Activated naive CD8-positive, alpha-beta T cell (primary cell): ENCODE measurements around the gene TMSB4X.
"Not testable (repeated sequence)": the region's sequence is repeated elsewhere in the genome, so short reads cannot be mapped to it uniquely, and the experiment has no call there.

Experiments used
- H3K27ac Mint-ChIP-seq: one replicate; pipeline ENCODE4 v1.8.0; 2021; ENCODE audit warnings: mixed read lengths
- H3K27me3 Mint-ChIP-seq: one replicate; pipeline ENCODE4 v1.8.0; 2021; ENCODE audit warnings: mixed read lengths
- H3K36me3 Mint-ChIP-seq: one replicate; pipeline ENCODE4 v1.8.0; 2021; ENCODE audit warnings: mixed read lengths
- H3K4me1 Mint-ChIP-seq: one replicate; pipeline ENCODE4 v1.8.0; 2021; ENCODE audit warnings: low read depth, mixed read lengths
- H3K4me3 Mint-ChIP-seq: one replicate; pipeline ENCODE4 v1.8.0; 2021; ENCODE audit warnings: mild to moderate bottlenecking, mixed read lengths
- H3K9me3 Mint-ChIP-seq: one replicate; pipeline ENCODE4 v1.8.0; 2021; ENCODE audit warnings: low read depth, mixed read lengths

The TMSB4X gene

DNA sequence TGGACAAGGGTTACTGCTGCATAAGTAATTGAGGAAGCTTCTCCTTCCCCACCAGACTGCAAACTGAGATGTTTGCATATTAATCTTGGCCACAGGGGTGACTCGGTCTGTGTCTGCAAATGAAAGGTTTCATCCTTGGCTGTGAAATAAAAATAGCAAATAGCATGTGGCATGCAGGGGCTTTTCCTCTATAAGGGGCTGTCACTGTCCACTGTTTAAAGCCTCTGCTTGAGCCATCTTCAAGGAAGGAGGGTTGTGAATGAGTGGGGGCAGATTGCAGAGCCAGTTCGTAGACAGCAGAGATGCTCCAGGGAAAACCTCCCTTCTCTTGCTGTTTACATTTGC, 33.3 kb downstream of the TMSB4X start:
- no peak overlapping the region for H3K4me3 Mint-ChIP-seq
- peaks cover 58% of the 10 kb centered on the region for H3K4me1 Mint-ChIP-seq
- no peaks in the 10 kb centered on the region for H3K36me3 Mint-ChIP-seq
- no peaks in the 10 kb centered on the region for H3K27me3 Mint-ChIP-seq
- no peaks in the 10 kb centered on the region for H3K9me3 Mint-ChIP-seq
- no peak overlapping the region for H3K27ac Mint-ChIP-seq

GRCh38 chrX:13008851-13009250, 33.9 kb downstream of the TMSB4X start:
- Mint-ChIP-seq H3K9me3 (no peaks in the 10 kb centered on the region), H3K4me1 (peaks cover 61% of the 10 kb centered on the region), H3K36me3 (no peaks in the 10 kb centered on the region), H3K27me3 (no peaks in the 10 kb centered on the region), H3K4me3 (no peak overlapping the region), H3K27ac (no peak overlapping the region)

DNA sequence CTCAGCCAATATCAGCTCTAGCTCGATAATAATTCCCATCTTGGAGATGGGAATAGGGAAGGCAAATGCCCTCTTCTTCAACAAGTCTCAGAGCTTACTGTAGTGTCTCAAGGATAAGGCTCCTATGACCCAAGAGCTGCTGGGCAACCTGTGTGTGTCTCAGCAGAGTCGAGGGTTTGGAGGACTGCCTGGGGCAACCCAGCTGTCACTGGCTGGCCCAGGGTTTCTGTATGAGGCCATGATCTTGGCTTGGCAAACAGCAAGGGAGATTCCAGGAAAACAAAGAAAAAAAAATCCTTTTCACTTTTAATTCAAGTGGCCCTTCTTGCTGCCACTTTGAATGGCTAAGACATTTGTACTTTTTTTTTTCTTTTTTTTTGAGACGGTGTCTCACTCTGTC, 34.4 kb downstream of the TMSB4X start:
- no peak overlapping the region for H3K4me3 Mint-ChIP-seq
- H3K9me3 Mint-ChIP-seq = no peaks in the 10 kb centered on the region
- no peaks in the 10 kb centered on the region for H3K27me3 Mint-ChIP-seq
- peak overlapping the region; percentile 34 for H3K27ac Mint-ChIP-seq
- no peaks in the 10 kb centered on the region for H3K36me3 Mint-ChIP-seq
- H3K4me1 Mint-ChIP-seq = peaks cover 65% of the 10 kb centered on the region

DNA sequence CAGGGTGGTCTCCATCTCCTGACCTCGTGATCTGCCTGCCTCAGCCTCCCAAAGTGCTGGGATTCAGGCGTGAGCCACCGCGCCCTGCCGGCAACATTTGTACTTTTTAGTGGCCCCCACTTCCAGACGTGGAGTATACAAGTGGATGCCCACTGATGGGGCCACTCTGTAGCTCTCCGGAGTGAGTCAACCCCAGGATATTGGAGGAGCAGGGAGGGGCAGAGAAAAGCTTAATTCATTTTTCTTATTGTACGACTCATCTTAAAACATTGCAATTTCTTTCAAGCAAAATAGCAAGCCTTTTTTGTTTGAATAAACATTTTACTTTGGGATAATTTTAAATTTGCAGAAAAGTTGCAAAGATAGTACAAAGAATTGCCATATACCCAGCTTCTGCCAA, 34.9 kb downstream of the TMSB4X start:
- H3K4me3 Mint-ChIP-seq = no peak overlapping the region
- peaks cover 67% of the 10 kb centered on the region for H3K4me1 Mint-ChIP-seq
- no peaks in the 10 kb centered on the region for H3K36me3 Mint-ChIP-seq
- H3K27ac Mint-ChIP-seq = no peak overlapping the region
- H3K27me3 Mint-ChIP-seq = no peaks in the 10 kb centered on the region
- no peaks in the 10 kb centered on the region for H3K9me3 Mint-ChIP-seq

DNA sequence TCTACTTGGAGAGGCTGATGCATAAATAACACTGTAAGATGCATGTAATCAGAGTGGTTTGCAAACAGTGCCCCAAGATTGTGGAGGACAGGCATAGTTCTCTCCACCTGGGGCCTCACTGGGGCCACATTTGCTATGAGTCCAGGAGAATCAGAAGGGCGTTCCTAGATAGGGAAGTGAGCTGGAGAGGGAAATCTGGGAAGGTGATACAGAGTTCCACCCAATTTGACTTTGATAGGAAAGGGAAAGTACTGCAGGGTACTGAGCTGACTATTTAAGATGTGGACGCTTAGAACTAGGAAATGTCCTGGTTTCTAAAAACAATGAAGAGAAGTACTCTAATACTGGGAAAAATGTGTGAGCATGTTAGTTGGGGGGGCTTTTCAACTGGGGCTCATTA, 35.6 kb downstream of the TMSB4X start:
- peaks cover 65% of the 10 kb centered on the region for H3K4me1 Mint-ChIP-seq
- no peak overlapping the region for H3K4me3 Mint-ChIP-seq
- no peaks in the 10 kb centered on the region for H3K9me3 Mint-ChIP-seq
- H3K27ac Mint-ChIP-seq = no peak overlapping the region
- H3K27me3 Mint-ChIP-seq = no peaks in the 10 kb centered on the region
- no peaks in the 10 kb centered on the region for H3K36me3 Mint-ChIP-seq

- peaks cover 57% of the 10 kb centered on the region for H3K4me1 Mint-ChIP-seq
- H3K9me3 Mint-ChIP-seq = no peaks in the 10 kb centered on the region
- peak overlapping the region; percentile 12 for H3K4me3 Mint-ChIP-seq
- H3K27me3 Mint-ChIP-seq = no peaks in the 10 kb centered on the region
- no peaks in the 10 kb centered on the region for H3K36me3 Mint-ChIP-seq
- H3K27ac Mint-ChIP-seq = peak overlapping the region; percentile 92
Observed at GRCh38 chrX:13013363-13014110, 38.6 kb downstream of the TMSB4X start.

- Mint-ChIP-seq H3K4me3 (peak overlapping the region; percentile 21), H3K27ac (peak overlapping the region; percentile 92), H3K36me3 (no peaks in the 10 kb centered on the region), H3K27me3 (no peaks in the 10 kb centered on the region), H3K4me1 (peaks cover 54% of the 10 kb centered on the region), H3K9me3 (no peaks in the 10 kb centered on the region)
Observed at GRCh38 chrX:13014111-13015096, 39.5 kb downstream of the TMSB4X start.

GRCh38 chrX:13015536-13016236, 40.8 kb downstream of the TMSB4X start:
- Mint-ChIP-seq H3K27me3 (no peaks in the 10 kb centered on the region), H3K4me1 (peaks cover 52% of the 10 kb centered on the region), H3K27ac (peak overlapping the region; percentile 46)

DNA sequence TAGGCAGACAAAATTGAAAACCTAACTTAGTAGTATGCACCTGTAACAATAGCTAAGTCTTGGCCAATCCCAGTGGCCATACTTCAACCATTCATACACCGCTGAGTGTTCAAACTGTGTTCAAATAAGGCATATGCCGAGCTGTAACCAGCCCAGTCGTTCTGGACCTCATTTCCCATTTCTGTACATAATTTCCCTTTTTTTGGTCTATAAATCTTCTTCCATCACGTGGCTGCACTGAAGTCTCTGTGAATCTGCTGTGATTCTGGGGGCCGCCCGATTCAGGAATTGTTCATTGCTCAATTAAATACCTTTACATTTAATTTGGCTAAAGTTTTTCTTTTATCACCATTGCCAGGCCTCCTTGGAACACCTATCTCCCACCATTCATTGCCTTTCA, 41.8 kb downstream of the TMSB4X start:
- H3K36me3 Mint-ChIP-seq, H3K27me3 Mint-ChIP-seq, H3K4me3 Mint-ChIP-seq, H3K9me3 Mint-ChIP-seq, H3K27ac Mint-ChIP-seq: not testable (repeated sequence)
- H3K4me1 Mint-ChIP-seq = peaks cover 52% of the 10 kb centered on the region

More at GRCh38 chrX:13015536-13016236, 40.8 kb downstream of the TMSB4X start:
- Mint-ChIP-seq H3K9me3 (no peaks in the 10 kb centered on the region), H3K36me3 (no peaks in the 10 kb centered on the region), H3K4me3 (no peak overlapping the region)

- peaks cover 57% of the 10 kb centered on the region for H3K4me1 Mint-ChIP-seq
- no peaks in the 10 kb centered on the region for H3K36me3 Mint-ChIP-seq
- no peak overlapping the region for H3K4me3 Mint-ChIP-seq
- H3K27ac Mint-ChIP-seq = no peak overlapping the region
- H3K27me3 Mint-ChIP-seq = no peaks in the 10 kb centered on the region
- H3K9me3 Mint-ChIP-seq = no peaks in the 10 kb centered on the region
Observed at GRCh38 chrX:13022926-13023325, 48.0 kb downstream of the TMSB4X start.

- Mint-ChIP-seq H3K4me1 (peaks cover 62% of the 10 kb centered on the region), H3K4me3 (no peak overlapping the region), H3K36me3 (no peaks in the 10 kb centered on the region), H3K9me3 (no peaks in the 10 kb centered on the region), H3K27me3 (no peaks in the 10 kb centered on the region), H3K27ac (peak overlapping the region; percentile 8)
Observed at GRCh38 chrX:13023567-13023966, 48.7 kb downstream of the TMSB4X start.

DNA sequence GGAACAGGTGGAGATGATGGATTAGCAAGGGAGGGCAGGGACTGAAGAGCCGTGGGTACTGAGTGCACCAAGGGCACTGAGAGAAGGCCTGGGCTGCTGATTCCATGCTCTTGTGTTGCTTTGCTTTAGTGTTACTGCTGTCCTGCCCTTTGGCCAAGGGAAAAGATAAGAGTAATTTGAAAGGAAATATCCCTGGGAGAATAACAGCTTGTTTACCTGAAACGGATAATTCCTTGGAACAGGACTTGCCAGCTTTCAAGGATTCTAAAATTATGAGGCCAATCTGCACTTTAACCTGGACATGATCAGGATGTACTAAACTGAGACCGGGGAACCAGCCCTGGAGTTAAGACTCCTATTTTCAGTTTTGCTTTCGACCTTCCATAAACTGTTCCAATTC, 49.1 kb downstream of the TMSB4X start:
- Mint-ChIP-seq H3K9me3 (no peaks in the 10 kb centered on the region), H3K27ac (peak overlapping the region; percentile 8), H3K4me1 (peaks cover 63% of the 10 kb centered on the region)

GRCh38 chrX:13024986-13025385, 50.1 kb downstream of the TMSB4X start:
- H3K36me3 Mint-ChIP-seq = no peaks in the 10 kb centered on the region
- H3K4me1 Mint-ChIP-seq = peaks cover 70% of the 10 kb centered on the region
- peak overlapping the region; percentile 23 for H3K4me3 Mint-ChIP-seq
- H3K27me3 Mint-ChIP-seq = no peaks in the 10 kb centered on the region
- no peaks in the 10 kb centered on the region for H3K9me3 Mint-ChIP-seq
- peak overlapping the region; percentile 50 for H3K27ac Mint-ChIP-seq

More for the DNA sequence above, 49.1 kb downstream of the TMSB4X start:
- Mint-ChIP-seq H3K36me3 (no peaks in the 10 kb centered on the region), H3K4me3 (no peak overlapping the region), H3K27me3 (no peaks in the 10 kb centered on the region)
